ENCODE measurements around the gene DNAJC1. TPM values are rescaled to one million over a fixed set of nuclear protein-coding genes. Genes with fewer than 3 reads are reported as not detected.
A peak's percentile ranks its signal among the peaks of the same experiment; 100 is the strongest.

DNAJC1 gene
- total RNA-seq, 3 donors from 2014 or later (not counting 1 experiment from before 2014, with no cell fraction given), result 38.4 to 63.7 (median 50.6) TPM

DNA sequence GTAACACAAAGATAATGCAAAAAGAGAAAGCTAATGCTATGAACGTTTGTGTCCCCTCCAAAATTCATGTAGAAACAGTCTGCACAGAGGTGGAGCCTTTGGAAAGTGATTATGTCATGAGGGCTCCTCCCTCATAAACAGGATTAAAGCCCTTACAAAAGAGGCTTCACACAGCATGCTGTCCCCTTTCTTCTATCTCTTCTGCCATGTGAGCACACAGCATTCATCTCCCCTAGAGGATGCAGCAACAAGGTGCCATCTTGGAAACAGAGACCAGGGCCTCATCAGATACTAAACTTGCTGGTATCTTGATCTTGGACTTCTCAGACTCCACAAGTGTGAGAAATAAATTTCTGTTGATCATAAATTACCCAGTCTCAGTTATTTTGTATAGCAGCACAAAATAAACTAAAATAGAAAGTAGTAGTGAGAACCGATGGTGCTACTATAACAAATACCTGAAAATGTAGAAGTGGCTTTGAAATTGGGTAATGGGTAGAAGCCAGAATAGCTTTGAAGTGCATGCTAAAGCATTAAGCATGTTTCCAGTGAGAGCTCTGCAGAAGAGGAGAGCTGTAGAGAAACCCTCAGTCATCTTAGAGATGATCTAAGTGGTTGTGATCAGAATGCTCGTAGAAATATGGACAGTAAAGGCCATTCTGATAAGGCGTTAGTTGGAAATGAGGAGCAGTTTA lies 108.7 kb downstream of the DNAJC1 start:
- Histone ChIP-seq H3K4me3 (ENCODE audit: low read length) (no peak overlapping the region), H3K27ac (ENCODE audit: low read length) (no peak overlapping the region), H3K27me3 (ENCODE audit: control insufficient read depth, insufficient read depth, low read length) (no peaks in the 10 kb centered on the region), H3K36me3 (ENCODE audit: control insufficient read depth, insufficient read depth, low read length) (peaks cover 5% of the 10 kb centered on the region), H3K9me3 (ENCODE audit: control insufficient read depth, insufficient read depth, low read length) (no peaks in the 10 kb centered on the region), H3K4me1 (ENCODE audit: control insufficient read depth, insufficient read depth, low read length) (peaks cover 13% of the 10 kb centered on the region)
- no peak overlapping the region for H3K4me3 Mint-ChIP-seq
- peaks cover 32 to 39% of the 10 kb centered on the region in 2 donors for H3K4me1 Mint-ChIP-seq
- H3K9me3 Mint-ChIP-seq, result peaks cover 0 to 6% of the 10 kb centered on the region in 2 donors
- intact Hi-C loops (cut with micrococcal nuclease), result no loop called here
- no peak for DNase-seq
- no peak for ATAC-seq
- peaks cover 17% of the 10 kb centered on the region for H3K36me3 Mint-ChIP-seq
- no peak for TF ChIP-seq CTCF (IDR thresholded peaks at IDR 0.05)
- 94% methylated on average over 3 of the region's 4 CpGs for WGBS (ENCODE audit: insufficient coverage)
- H3K27me3 Mint-ChIP-seq (ENCODE audit: low read depth in 2 of 2), result no peaks in the 10 kb centered on the region
- peak overlapping the region in 1 of 2 donors; percentile 29 for H3K27ac Mint-ChIP-seq

GRCh38 chr10:21891439-21891838 lies 112.1 kb downstream of the DNAJC1 start:
- Histone ChIP-seq H3K9me3 (ENCODE audit: control insufficient read depth, insufficient read depth, low read length) (no peaks in the 10 kb centered on the region), H3K4me3 (ENCODE audit: low read length) (no peak overlapping the region), H3K4me1 (ENCODE audit: control insufficient read depth, insufficient read depth, low read length) (peaks cover 21% of the 10 kb centered on the region), H3K36me3 (ENCODE audit: control insufficient read depth, insufficient read depth, low read length) (peaks cover 2% of the 10 kb centered on the region), H3K27ac (ENCODE audit: low read length) (no peak overlapping the region), H3K27me3 (ENCODE audit: control insufficient read depth, insufficient read depth, low read length) (no peaks in the 10 kb centered on the region)
- no peaks in the 10 kb centered on the region for H3K27me3 Mint-ChIP-seq (ENCODE audit: low read depth in 2 of 2)
- peaks cover 60 to 62% of the 10 kb centered on the region in 2 donors for H3K4me1 Mint-ChIP-seq
- intact Hi-C loops (cut with micrococcal nuclease), result no loop called here
- H3K36me3 Mint-ChIP-seq, result peaks cover 17% of the 10 kb centered on the region
- no peak for TF ChIP-seq CTCF (IDR thresholded peaks at IDR 0.05)
- peak overlapping the region; percentile 58 for H3K4me3 Mint-ChIP-seq
- 23% methylated on average over 1 of the region's 3 CpGs for WGBS (ENCODE audit: insufficient coverage)
- ATAC-seq (peak; percentile 61 to 82 (median 82)), DNase-seq (peak in 1 of 2 donors; percentile 14)
- H3K27ac Mint-ChIP-seq, result peak overlapping the region; percentile 70 to 75
- peaks cover 0 to 6% of the 10 kb centered on the region in 2 donors for H3K9me3 Mint-ChIP-seq

GRCh38 chr10:21889477-21890275 lies 113.9 kb downstream of the DNAJC1 start:
- Mint-ChIP-seq H3K27ac (peak overlapping the region; percentile 16 to 64), H3K4me3 (peak overlapping the region; percentile 62), H3K4me1 (peaks cover 65 to 67% of the 10 kb centered on the region in 2 donors), H3K36me3 (peaks cover 30% of the 10 kb centered on the region), H3K27me3 (ENCODE audit: low read depth in 2 of 2) (no peaks in the 10 kb centered on the region), H3K9me3 (peaks cover 5 to 10% of the 10 kb centered on the region in 2 donors)
- ATAC-seq (peak in 2 of 3 donors; percentile 33 to 46), DNase-seq (no peak)
- TF ChIP-seq CTCF (IDR thresholded peaks at IDR 0.05), result no peak
- H3K4me1 ChIP-seq (ENCODE audit: control insufficient read depth, insufficient read depth, low read length), result peaks cover 21% of the 10 kb centered on the region
- H3K27me3 ChIP-seq (ENCODE audit: control insufficient read depth, insufficient read depth, low read length), result no peaks in the 10 kb centered on the region
- no peaks in the 10 kb centered on the region for H3K9me3 ChIP-seq (ENCODE audit: control insufficient read depth, insufficient read depth, low read length)
- H3K36me3 ChIP-seq (ENCODE audit: control insufficient read depth, insufficient read depth, low read length), result peaks cover 2% of the 10 kb centered on the region
- H3K4me3 ChIP-seq (ENCODE audit: low read length), result no peak overlapping the region
- no peak overlapping the region for H3K27ac ChIP-seq (ENCODE audit: low read length)
- WGBS (ENCODE audit: insufficient coverage), result 44% methylated on average over 1 of the region's 2 CpGs
- intact Hi-C loops (cut with micrococcal nuclease), result no loop called here

All from natural killer cell (primary cell).